T-helper 22 cell (primary cell): ENCODE measurements around the gene RAB3GAP1.

Experiments
- DNase-seq: peaks from one replicate; pipeline ENCODE4 v3.0.0-alpha.2; 2020; ENCODE audit warnings: low read depth

Gene RAB3GAP1

GRCh38 chr2:135164431-135164830 is 112.3 kb downstream of the RAB3GAP1 start:
- DNase-seq: no peak

DNA sequence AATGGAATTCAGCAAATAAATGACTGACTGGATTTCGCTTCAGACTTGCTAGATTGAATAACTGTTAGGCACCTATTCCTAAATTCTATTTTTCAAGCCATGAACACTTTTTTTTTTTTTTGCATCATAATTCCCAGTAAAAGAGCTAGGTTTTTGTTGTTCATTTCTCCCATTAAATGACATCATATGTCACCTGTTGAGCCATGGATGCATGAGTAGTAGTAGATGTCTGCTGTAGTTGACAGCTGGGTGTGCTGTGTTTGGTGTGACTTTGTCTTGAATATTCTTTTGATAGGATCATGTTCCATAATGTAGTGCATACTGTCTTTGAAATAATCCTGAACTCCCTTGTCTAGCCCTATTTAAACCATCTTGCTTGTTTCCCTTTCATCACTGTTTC is 115.2 kb downstream of the RAB3GAP1 start:
- DNase-seq: no peak

DNA sequence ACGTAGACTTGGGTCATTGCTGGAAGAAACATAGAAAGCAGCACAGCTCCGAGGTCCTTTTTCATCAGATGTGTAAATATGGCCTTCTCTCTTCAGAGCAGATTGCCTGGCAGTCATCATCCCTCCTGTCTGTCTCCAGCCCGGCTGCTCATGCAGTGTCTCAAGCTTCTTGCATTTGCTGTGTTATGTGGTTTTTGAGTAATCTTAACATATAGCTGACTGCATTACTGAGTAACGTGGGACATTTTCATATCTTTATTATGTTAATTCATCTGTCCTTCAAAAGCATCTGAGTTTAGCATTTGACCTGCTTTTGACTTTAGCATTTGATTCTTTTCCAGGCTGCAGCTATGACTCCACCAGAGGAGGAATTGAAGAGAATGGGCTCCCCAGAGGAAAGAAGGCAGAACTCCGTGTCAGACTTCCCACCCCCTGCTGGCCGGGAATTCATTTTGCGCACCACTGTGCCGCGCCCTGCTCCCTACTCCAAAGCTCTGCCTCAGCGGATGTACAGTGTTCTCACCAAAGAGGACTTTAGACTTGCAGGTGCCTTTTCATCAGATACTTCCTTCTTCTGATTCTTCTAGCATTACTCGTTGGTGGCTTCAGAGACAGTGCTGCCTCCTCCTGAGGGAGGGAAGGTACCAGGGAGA is 116.2 kb downstream of the RAB3GAP1 start:
- no peak for DNase-seq

GRCh38 chr2:135169900-135170753 is 118.0 kb downstream of the RAB3GAP1 start:
- DNase-seq: no peak

DNA sequence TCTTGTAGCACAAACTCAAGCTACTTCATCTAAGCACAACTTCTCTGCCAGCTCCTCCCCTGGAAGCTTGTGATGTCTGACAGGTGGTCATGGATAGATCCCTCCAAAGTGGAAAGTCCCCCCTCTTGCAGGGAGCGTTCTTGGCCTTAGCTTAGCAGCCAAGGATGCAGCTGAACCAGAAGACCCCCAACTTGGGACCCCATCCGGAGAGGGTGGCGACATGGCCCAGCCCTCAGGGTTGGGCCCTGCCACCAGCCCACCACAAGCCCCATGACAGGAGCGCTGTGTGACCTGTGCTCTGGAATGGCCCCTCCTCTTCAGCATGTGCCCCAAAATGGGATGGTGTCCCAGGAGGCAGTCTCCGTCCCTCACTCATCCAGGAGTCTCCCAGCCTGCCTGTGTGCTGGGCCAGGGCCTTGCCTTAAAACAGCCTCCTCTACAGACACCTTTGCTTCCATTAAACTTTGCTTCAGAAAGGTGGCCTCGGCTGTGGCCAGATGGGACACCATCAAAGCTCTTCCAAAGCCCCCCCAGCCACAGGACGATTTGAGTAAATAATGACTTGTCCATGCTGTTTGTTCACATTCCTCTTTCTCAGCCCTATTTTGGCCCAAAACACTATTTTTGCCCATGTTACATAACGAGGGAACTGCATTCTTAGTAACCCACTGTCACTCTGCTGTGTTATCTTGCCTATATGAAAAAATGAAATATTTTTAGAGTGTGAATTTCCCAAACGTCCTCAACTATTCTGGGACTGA is 122.1 kb downstream of the RAB3GAP1 start:
- no peak for DNase-seq

DNA sequence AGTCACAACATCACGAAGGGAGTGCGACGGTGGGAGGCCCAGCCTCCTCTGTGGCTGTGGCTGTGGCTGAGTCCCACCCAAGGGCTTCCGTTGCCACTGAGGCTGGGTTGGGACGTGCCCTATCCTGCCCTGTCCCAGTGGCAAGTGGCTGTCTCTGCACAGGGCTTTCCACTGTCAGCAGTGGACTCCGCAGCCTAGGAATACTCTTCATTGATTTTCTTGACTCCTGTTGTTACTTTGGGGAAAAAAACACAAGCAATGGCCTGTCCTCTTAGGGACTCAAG is 122.7 kb downstream of the RAB3GAP1 start:
- DNase-seq: no peak

- no peak for DNase-seq
Measured at GRCh38 chr2:135175177-135175576, 123.1 kb downstream of the RAB3GAP1 start.

GRCh38 chr2:135179689-135180088 is 127.6 kb downstream of the RAB3GAP1 start:
- DNase-seq: no peak

- no peak for DNase-seq
Measured at GRCh38 chr2:135182190-135182589, 130.1 kb downstream of the RAB3GAP1 start.

- DNase-seq: no peak
Measured at GRCh38 chr2:135182601-135183000, 130.5 kb downstream of the RAB3GAP1 start.

DNA sequence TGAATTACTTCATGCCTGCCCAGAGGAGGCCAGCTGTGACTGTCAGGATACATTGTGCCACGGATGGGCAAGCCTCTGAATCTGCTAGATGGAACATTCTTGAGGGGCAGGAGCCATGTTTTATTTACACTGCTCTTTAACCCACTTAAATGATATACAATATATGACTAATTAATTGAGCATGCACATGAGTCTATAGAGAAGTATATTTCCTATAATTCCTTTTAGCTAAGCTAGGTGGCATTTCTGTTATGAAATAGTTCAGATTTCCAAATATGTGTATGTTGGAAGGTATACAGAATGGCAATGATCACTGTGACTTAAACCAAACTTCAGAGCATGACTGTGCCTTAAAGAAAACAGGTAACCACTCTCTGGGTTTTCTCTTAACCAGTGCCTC is 131.7 kb downstream of the RAB3GAP1 start:
- DNase-seq: no peak

GRCh38 chr2:135186054-135186453 is 134.0 kb downstream of the RAB3GAP1 start:
- no peak for DNase-seq

- DNase-seq: no peak
Measured at GRCh38 chr2:135187270-135187669, 135.2 kb downstream of the RAB3GAP1 start.

DNA sequence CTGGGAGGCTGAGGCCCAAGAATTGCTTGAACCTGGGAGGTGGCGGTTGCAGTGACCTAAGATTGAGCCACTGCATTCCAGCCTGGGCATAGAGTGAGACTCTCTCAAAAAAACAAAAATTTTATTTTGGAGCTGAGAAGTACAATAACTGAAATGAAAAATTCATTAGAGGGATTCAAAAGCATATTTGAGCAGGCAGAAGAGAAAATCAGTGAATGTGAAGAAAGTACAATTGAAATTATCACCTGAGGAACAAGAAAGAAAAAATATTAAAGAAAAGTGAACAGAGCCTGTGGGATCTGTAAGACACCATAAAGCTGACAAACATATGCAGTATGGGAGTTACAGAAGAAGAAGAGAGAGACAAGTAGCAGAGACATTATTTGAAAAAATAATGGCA is 137.1 kb downstream of the RAB3GAP1 start:
- DNase-seq: no peak

DNA sequence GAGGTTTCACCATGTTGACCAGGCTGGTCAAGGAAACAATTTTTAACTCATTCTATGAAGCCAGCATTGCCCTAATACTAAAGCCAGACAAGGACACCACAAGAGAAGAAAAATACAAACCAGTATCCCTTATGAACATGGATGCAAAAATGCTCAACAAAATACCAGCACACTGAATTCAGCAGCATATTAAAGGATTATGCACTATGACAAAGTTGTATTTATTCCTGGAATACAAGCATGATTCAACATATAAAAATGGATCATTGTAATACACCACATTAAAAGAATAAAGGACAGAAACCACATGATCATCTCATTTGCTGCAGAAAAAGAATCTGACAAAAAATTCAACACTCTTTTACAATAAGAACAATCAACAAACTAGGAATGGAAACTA is 138.7 kb downstream of the RAB3GAP1 start:
- no peak for DNase-seq

DNA sequence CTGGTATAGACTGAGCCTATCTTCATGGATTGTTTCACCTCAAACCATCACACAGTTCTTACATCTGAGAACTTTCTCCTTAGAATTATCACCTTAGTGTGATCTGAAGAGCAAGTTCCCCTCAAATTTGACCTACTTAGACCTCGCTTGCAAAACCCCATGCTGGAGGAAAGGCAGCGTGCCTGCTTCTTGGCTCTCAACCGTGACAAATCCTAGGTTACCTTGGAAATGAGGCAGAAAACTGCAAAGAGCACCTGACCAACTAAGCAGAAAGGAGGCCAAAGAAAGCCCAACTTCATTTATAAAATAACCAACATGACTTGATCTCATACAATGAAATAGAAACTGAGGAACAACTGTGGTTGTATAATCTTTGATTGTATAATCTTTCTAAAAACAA is 146.4 kb downstream of the RAB3GAP1 start:
- no peak for DNase-seq

- no peak for DNase-seq
Measured at GRCh38 chr2:135202751-135203150, 150.7 kb downstream of the RAB3GAP1 start.

GRCh38 chr2:135203944-135204343 is 151.9 kb downstream of the RAB3GAP1 start:
- DNase-seq: no peak

- DNase-seq: no peak
Measured at GRCh38 chr2:135208016-135208415, 155.9 kb downstream of the RAB3GAP1 start.

- DNase-seq: no peak
Measured at GRCh38 chr2:135212757-135213156, 160.7 kb downstream of the RAB3GAP1 start.

DNA sequence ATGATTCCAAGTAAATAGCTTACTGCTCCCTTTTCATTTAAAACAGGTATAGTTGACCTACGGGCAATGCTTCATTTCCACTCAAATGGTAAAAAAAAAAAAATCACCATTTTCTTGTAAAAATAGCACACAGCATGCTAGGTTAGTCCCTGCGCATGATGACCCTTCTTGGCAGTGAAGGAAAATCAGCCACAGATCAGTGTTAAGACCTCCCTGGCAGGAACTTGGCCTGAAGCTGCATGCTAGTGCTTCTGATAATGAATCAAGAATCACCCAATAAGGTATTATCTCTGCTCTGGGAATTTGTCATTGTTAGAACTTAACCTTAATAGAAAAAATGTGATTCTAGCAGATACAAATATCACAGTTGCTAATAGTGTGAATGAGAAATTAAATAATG is 166.3 kb downstream of the RAB3GAP1 start:
- DNase-seq: no peak

DNA sequence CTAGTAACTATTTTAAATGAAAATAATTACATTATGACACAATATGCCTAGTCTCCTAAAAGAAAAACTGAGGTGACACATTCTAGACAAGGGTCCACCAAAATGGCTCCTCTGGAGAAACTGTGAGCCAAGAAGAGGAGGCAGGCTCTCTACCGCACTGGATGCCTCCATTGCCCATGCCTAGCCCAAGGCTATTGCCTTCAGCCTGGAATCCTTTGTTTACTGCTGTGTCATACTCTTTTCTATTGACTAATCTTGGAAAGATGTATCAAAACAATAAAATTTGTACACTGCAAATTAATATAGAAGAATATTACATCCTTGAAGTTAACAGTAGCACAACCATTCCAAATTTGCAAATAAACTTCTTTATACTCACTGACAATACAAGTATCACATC is 167.1 kb downstream of the RAB3GAP1 start:
- DNase-seq: no peak
